HG03571 (cell line): Measurements from ENCODE around the gene ARF1.

Source experiments
- ATAC-seq: cut with Tn5 transposase; IDR thresholded peaks from one replicate; pipeline ENCODE4 v1.9.1; 2021; ENCODE audit not compliant: unreplicated experiment

The ARF1 gene

GRCh38 chr1:228068359-228068758, 14.1 kb upstream of the ARF1 start:
- no peak for ATAC-seq

- no peak for ATAC-seq
Observed at GRCh38 chr1:228070173-228070572, 12.3 kb upstream of the ARF1 start.

DNA sequence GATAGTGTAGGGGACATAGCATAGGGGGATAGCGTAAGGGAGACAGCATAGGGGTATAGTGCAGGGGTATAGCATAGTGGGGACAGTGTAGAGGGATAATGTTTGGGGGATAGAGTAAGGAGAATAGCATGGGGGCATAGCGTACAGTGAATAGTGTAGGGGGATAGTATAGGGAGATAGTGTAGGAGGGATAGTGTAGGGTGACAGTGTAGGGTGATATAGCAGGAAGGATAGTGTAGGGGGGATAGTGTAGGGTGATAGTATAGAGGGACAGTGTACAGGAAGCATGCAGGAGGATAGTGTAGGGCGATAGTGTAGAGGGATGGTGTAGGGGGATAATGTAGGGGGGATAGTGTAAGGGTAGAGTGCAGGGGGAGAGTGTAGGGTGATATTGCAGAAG, 11.7 kb upstream of the ARF1 start:
- no peak for ATAC-seq

DNA sequence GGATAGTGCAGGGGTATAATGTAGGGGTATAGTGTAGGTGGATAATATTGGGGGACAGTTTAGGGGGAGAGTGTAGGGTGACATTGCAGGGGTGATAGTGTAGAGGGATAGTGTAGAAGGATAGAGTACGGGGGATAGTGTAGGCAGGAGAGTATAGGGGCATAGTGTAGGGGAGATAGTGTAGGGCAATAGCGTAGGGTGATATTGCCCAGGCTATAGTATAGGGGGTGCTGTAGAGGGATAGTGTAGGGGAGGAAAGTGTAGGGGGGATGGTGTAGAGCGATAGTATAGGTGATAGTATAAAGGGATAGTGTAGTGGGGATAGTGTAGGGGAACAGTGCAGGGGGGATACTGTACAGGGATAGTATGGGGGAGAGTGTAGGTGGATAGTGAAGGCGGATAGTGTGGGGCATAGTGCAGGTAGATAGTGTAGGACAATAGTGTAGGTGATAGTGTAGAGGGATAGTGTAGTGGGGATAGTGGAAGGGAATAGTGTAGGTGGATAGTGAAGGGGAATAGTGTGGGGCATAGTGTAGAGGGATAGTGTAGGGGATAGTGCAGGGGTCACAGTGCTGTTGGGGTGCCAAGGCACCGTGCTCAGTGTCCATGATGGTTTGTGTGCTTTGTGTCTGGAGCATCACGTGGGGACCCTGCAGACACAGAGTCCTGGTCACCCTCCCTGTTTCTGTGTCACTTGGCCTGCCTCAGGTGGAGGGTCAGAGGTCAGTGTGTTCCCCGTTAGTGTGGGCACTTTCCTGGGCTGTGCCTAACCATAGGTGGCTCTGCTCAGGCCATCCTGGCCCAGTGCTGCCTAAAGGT, 10.5 kb upstream of the ARF1 start:
- no peak for ATAC-seq

- no peak for ATAC-seq
Observed at GRCh38 chr1:228072658-228073043, 9.9 kb upstream of the ARF1 start.

DNA sequence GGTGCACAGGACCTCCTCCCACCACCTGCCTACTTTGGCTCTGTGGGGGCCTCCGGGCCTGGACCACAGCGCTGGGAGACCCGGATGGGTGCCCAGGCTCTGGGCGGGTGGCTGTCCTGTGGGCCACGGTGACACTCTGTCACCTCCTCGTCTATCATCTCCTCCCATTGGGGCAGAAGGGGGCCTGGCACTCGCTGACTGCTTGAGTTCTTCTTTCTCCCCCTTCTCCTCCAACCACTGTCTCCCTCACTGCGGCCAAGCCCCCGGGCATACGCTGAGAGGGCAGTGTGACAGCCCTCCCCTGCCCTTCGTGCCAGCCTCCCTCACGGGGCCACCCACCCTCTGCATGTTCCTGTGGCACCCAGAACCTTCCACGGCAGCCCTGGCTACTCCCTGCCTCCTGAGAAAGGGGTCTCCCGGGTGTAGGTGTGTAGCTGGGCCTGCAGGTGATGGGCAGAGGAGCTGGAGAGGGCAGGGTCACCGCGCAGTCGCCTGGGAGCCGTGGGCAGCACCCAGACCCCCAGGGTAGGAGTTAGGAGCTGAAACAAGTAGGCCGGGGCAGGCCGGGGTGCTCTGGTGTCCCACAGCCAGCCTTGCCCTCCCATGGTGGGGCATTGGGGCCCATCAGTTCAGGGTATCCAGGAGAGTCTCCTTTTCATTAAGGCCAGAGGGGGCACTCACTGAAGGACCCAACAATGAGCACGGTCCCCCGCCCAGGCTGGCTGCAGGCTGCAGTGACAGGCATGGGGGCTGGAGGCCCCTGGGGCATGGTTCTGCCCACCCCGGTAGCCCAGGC, 9.2 kb upstream of the ARF1 start:
- no peak for ATAC-seq

DNA sequence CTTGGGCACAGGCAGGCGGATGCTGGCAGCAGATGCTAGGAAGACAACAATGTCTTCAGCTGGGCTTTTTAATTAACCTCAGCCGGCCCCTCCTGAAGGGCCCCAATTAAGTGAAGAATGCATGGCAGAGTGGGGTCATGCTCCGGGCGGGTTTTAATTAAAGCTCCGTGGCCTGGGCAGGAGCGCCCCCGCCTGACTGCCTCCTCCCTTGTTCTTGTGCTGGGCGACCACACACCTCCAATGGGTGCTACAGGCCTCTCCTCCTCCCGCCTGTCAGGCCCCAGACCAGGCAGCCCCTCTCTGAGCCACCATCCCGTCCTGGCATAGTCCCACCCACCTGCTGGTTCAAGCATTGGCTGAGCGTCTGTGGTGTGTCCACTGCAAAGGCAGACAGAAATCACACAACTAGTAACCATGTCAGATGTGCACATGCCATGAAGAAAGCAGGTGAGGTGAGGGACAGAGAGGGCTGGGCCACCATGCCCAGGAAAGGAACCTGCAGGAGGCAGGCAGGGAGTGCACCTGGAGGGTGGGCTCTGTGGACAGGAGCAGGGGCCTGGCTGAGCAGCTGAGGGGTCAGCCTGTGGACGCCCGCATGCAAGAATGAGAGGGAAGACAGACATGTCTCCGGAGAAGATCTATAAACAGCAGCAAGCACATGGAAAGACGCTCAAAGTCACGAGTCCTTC, 8.5 kb upstream of the ARF1 start:
- ATAC-seq = no peak

DNA sequence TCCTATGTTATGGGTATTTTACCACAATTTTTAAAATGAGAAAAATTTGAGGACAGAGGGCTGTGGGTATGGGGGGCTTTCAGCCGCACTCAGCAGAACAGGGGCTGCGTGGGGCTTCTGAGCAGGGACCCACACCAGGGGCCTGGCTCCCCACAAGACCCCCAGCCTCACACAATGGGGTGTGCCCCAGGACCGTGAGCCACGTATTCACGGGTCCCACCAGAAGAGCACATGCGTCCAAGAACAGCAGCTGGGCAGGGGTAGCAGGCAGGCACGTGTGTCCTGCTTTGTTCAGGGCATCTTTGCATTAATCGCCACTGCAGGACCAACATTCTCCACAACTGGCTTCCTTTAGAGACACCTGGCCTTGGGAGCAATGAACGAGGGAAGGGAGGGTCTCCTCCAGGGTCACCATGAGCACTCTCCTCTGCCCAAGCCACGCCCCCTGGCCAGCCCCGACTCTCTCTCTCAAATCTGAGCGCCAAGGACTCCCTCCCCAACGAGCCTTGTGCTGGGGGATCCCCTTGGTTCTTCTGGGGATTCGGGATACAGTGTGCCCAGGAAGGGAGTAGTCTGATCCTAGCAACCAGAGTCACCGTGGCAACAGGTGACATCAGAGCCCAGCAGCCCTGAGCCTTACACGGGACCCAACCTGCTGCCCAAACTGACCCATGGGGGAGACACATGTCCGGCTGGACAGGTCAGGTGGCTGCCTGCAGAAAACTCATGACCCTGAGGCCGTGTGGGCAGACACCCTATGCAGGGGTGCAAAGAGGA, 7.4 kb upstream of the ARF1 start:
- no peak for ATAC-seq

DNA sequence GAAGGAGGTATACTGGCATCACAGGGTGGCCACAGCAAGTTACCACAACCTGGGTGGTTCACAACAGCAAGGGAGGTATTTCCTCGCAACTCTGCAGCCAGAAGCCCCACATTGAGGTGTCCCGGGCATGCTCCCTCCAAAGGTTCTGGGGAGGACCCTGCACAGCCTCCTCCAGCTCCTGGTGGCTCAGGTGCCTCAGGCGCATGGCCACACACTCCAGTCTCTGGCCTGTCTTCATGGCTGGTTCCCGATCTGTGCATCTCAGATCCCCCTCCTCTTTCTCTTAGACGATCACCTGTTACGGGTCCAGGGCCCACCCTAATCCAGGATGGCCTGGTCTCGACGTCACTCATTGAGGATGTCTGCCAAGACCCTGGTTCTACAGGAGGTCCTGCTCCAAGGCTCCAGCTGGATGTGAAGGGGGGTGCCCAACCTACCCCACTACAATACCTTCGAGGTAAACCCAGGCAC, 6.7 kb upstream of the ARF1 start:
- no peak for ATAC-seq

- no peak for ATAC-seq
Observed at GRCh38 chr1:228076796-228077430, 5.6 kb upstream of the ARF1 start.

DNA sequence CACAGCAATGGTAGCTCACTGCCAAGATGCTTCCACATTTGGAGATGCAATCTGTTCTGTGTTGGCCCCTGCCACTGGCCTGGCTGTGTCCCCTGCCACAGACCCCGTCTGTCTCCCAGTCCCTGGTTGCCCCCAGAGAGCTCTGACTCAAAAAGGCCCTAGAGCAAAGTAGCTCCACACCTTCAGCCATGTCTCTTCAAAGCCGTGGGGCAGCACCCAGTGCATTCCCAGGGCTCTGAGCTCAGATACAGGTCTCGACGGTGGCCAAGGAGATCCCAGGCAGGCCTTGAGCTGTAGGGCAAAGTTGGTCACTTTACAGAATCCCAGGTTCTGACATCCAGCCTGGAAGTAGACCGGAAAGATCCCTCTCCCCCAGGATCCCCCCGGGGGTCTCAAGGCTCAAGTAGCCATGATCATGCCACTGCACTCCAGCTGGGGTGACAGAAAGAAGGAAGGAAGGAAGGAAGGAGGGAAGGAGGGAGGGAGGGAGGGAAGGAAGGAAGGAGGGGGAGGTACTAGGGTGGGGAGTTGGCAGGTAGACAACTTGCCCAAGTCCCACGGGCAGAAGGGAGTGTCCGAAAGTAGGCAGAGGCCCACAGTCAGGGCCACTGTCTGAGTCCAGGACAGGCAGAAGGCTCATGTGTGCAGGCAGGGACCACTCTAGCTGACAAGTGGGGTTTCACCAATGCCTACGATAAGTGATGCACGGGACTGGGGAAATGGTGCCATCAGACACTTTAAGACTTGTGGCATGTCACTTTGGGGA, 4.8 kb upstream of the ARF1 start:
- no peak for ATAC-seq

GRCh38 chr1:228079013-228079412, 3.5 kb upstream of the ARF1 start:
- ATAC-seq = no peak

DNA sequence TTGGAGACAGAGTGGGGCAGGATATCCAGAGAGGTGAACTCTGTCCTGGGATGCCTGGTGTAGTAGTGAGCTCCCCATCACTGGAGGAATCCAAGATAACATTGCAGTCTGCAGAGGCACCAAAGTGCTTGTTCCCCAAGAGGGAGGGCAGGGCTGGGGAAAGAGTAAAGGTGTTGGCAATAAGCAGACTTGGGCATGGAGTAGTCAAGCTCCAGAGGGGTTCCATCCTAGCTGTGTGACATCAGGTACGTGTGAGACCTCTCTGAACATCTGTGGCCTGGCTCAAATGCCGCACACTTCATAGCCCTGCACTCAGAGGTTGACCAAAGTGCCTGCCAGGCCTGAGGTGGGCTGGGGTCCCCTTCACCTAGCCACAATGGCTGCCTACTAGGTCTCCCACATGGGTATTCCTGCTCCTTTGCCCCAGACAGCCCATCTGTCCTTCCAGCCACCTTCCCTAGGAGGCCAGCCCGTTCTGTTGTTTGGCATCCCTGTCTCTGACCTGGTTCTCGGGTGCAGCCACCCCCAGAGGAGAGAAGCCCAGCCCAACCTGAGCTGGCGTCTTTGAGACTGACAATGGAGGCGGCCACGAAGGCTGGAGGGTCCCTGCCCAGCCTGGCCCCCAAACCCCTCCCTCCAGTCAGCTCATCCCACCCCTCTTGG, 2.8 kb upstream of the ARF1 start:
- ATAC-seq = no peak

DNA sequence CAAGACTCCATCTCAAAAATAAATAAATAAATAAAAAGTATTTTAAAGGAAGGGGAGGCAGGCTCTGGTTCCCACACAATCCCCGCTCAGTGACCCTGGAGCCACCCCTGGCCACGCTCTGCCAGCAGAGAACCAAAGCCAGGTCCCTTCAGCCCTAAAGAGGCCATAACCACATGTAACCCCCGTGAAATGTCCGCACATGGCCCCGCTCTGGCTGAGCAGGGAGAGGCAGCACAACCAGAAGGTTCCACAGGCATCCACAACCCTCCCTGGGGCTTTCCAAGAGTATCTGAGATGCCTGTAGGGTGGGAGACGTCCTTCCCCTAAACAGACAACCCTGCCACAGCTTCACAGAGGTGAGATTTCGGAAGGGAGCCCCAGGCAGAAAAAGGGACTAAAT, 1.4 kb upstream of the ARF1 start:
- no peak for ATAC-seq

DNA sequence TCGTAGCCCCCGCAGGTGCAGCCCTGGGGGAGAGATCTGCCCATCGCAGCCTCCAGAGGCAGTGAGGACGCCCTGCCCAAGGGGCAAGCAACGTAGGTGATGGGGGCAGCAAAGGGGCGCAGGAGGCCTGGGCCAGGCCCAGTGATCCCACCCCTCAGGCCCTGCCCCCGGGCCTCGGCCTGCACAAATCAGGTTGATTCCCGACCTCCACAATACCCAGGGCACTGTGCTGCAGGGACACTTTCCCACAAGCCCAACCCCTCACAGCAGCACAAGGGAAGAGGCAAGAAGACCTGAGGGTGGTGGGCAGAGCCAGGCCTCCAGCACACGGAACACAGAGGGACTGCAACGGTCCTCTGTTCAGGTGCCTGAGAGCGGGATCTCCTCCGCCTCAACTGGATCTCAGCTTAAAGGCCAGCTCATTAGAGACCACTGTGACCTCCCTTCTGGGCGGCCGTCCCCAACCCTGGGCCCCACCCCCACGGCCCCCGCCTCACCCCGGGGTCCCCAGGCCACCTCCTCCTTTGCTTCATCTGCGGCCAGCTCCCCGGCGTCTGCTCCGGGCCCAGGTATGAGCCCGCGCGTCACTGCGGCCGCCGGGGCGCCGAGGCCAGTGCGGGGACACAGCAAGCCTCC, 812 bp upstream of the ARF1 start:
- ATAC-seq = peak; percentile 23

- peak; percentile 21 for ATAC-seq
Observed at GRCh38 chr1:228082918-228083870, 686 bp downstream of the ARF1 start.

DNA sequence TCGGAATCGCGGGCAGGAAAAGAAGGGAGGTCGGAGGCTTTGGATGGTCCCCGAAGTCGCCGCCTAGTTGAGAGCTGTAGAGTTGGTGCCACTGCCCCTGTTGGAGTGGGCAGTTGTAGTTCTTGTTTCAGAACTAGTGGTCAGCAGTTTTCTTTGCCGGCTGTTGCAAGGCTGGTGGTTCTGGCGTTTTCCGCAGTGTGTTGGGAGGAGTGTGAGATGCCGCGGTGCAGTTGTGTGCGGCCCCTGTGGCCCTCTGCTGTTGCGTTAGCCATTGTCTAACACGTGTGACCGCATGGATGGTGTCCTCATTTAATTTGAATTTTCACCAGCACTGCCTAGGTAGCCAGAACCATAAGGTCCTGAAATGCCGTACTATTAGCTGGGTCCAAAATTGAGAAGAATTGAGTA, 1.4 kb downstream of the ARF1 start:
- ATAC-seq = no peak

- no peak for ATAC-seq
Observed at GRCh38 chr1:228084325-228084724, 1.8 kb downstream of the ARF1 start.
